ENCODE results near the gene RNF111.
"Not testable (repeated sequence)": the region's sequence is repeated elsewhere in the genome, so short reads cannot be mapped to it uniquely, and the experiment has no call there.

The RNF111 gene

GRCh38 chr15:59111251-59111650 lies 123.8 kb downstream of the RNF111 start:
- Histone ChIP-seq H3K4me1 (ENCODE audit: control insufficient read depth, insufficient read depth, low read length) (no peaks in the 10 kb centered on the region), H3K9ac (ENCODE audit: low read length) (no peak overlapping the region), H3K4me3 (ENCODE audit: low read depth, low read length) (no peak overlapping the region), H3K27ac (ENCODE audit: low read depth, low read length) (no peak overlapping the region), H3K9me3 (ENCODE audit: control insufficient read depth, insufficient read depth, low read depth, low read length) (no peaks in the 10 kb centered on the region), H3K27me3 (ENCODE audit: control insufficient read depth, insufficient read depth, low read length) (no peaks in the 10 kb centered on the region), H3K36me3 (ENCODE audit: control insufficient read depth, insufficient read depth, low read length) (peaks cover 84% of the 10 kb centered on the region)

DNA sequence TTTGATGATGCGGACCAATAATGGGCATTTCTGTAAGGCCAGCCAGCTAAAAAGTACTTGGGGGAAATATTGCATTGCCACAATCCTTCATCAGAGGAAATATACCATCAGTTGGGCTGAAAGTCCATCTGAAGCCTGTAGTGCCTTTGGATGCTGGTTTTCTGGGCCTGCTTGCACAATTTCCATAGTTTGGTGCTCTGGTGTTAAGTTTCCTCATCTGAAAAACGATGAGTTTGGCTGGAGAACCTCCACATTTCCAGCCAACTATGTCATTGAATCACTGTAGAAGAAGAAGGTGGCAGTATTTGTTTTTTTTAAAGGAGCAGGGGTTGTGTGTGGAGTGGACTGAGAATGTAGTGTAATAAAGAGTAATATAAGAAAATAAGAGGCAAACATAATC lies 127.6 kb downstream of the RNF111 start:
- Histone ChIP-seq H3K9ac (ENCODE audit: low read length) (no peak overlapping the region), H3K4me1 (ENCODE audit: control insufficient read depth, insufficient read depth, low read length) (no peaks in the 10 kb centered on the region), H3K36me3 (ENCODE audit: control insufficient read depth, insufficient read depth, low read length) (peaks cover 91% of the 10 kb centered on the region), H3K27ac (ENCODE audit: low read depth, low read length) (no peak overlapping the region), H3K4me3 (ENCODE audit: low read depth, low read length) (no peak overlapping the region), H3K27me3 (ENCODE audit: control insufficient read depth, insufficient read depth, low read length) (no peaks in the 10 kb centered on the region), H3K9me3 (ENCODE audit: control insufficient read depth, insufficient read depth, low read depth, low read length) (no peaks in the 10 kb centered on the region)

DNA sequence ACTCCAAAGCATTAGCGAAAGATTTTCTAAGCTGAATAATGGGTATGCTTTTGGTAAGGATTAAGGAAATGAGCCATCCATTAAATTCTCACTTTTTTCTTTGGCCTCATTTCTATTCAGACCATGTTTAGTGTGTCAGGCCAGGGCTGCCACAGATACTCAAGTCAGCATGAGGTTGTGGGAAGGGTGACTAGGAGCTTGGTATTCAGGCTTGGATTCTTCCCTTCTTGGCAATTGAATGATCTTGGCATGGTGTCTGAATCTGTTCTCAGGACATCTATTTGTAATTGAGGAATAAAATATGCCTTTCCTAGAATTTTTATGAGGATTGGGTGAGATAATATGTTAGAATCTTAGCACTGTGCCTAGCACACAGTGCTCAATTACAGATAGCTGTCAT lies 128.7 kb downstream of the RNF111 start:
- H3K27me3 ChIP-seq (ENCODE audit: control insufficient read depth, insufficient read depth, low read length): no peaks in the 10 kb centered on the region
- no peak overlapping the region for H3K27ac ChIP-seq (ENCODE audit: low read depth, low read length)
- no peaks in the 10 kb centered on the region for H3K9me3 ChIP-seq (ENCODE audit: control insufficient read depth, insufficient read depth, low read depth, low read length)
- H3K4me3 ChIP-seq (ENCODE audit: low read depth, low read length): no peak overlapping the region
- H3K36me3 ChIP-seq (ENCODE audit: control insufficient read depth, insufficient read depth, low read length): peaks cover 91% of the 10 kb centered on the region
- H3K4me1 ChIP-seq (ENCODE audit: control insufficient read depth, insufficient read depth, low read length): no peaks in the 10 kb centered on the region
- no peak overlapping the region for H3K9ac ChIP-seq (ENCODE audit: low read length)

DNA sequence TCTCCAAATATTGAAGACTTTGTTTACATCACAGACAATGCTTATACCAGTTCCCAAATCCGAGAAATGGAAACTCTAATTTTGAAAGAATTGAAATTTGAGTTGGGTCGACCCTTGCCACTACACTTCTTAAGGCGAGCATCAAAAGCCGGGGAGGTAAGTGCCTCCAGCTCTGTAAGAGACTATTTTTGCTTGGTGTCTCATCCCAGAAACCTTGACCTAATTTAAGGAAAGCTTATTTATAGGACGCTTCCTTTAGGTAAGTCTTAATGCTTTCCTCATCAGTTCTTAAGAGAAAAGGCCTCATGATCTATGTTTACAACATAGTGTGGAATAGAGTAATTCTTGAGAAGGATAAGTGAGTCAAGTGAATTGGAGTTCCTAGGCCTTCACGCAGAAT lies 129.3 kb downstream of the RNF111 start:
- peaks cover 88% of the 10 kb centered on the region for H3K36me3 ChIP-seq (ENCODE audit: control insufficient read depth, insufficient read depth, low read length)
- no peak overlapping the region for H3K27ac ChIP-seq (ENCODE audit: low read depth, low read length)
- H3K4me1 ChIP-seq (ENCODE audit: control insufficient read depth, insufficient read depth, low read length): no peaks in the 10 kb centered on the region
- H3K27me3 ChIP-seq (ENCODE audit: control insufficient read depth, insufficient read depth, low read length): no peaks in the 10 kb centered on the region
- no peaks in the 10 kb centered on the region for H3K9me3 ChIP-seq (ENCODE audit: control insufficient read depth, insufficient read depth, low read depth, low read length)
- H3K4me3 ChIP-seq (ENCODE audit: low read depth, low read length): no peak overlapping the region
- H3K9ac ChIP-seq (ENCODE audit: low read length): no peak overlapping the region

DNA sequence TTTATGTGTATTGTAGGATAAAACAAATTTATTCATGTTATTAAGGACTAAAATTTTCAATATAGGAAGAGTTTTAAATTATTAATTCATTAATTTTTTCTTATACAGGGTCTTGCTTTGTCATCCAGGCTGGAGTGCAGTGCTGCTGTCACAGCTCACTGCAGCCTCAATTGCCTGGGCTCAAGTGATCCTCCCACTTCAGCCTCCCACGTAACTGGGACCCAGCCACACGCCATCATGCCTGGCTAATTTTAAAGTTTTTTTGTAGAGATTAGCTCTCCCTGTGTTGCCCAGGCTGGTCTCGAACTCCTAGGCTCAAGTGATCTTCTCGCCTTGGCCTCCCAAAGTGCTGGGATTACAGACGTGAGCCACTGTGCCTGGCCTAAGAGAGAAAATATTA lies 132.2 kb downstream of the RNF111 start:
- Histone ChIP-seq H3K27ac (ENCODE audit: low read depth, low read length) (no peak overlapping the region), H3K9me3 (ENCODE audit: control insufficient read depth, insufficient read depth, low read depth, low read length) (no peaks in the 10 kb centered on the region), H3K4me3 (ENCODE audit: low read depth, low read length) (no peak overlapping the region), H3K27me3 (ENCODE audit: control insufficient read depth, insufficient read depth, low read length) (no peaks in the 10 kb centered on the region), H3K36me3 (ENCODE audit: control insufficient read depth, insufficient read depth, low read length) (peaks cover 90% of the 10 kb centered on the region), H3K4me1 (ENCODE audit: control insufficient read depth, insufficient read depth, low read length) (no peaks in the 10 kb centered on the region), H3K9ac (ENCODE audit: low read length) (no peak overlapping the region)

DNA sequence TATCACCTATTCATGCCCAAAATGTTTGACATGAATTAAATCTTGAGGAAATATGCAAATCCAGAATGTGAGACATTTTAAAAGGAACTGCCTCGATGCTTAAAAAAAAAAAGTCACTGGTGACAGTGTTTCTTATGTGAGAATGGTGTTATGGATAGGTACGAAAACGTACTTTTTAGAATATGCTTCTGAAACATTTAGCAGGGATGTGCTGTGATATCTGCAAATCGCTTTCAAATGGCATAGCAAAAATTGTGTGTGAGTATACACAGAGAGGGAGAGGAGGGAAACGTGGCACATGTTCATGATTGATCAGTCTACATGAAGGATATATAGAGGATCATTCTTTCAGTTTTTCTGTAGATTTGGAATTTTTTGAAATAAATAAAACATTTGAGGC lies 133.5 kb downstream of the RNF111 start:
- Histone ChIP-seq H3K36me3 (ENCODE audit: control insufficient read depth, insufficient read depth, low read length) (peaks cover 90% of the 10 kb centered on the region), H3K9ac (ENCODE audit: low read length) (no peak overlapping the region), H3K27me3 (ENCODE audit: control insufficient read depth, insufficient read depth, low read length) (no peaks in the 10 kb centered on the region), H3K9me3 (ENCODE audit: control insufficient read depth, insufficient read depth, low read depth, low read length) (no peaks in the 10 kb centered on the region), H3K27ac (ENCODE audit: low read depth, low read length) (no peak overlapping the region), H3K4me3 (ENCODE audit: low read depth, low read length) (no peak overlapping the region), H3K4me1 (ENCODE audit: control insufficient read depth, insufficient read depth, low read length) (no peaks in the 10 kb centered on the region)

GRCh38 chr15:59124261-59124660 lies 136.8 kb downstream of the RNF111 start:
- H3K4me3 ChIP-seq (ENCODE audit: low read depth, low read length): no peak overlapping the region
- H3K4me1 ChIP-seq (ENCODE audit: control insufficient read depth, insufficient read depth, low read length): no peaks in the 10 kb centered on the region
- no peak overlapping the region for H3K27ac ChIP-seq (ENCODE audit: low read depth, low read length)
- peaks cover 79% of the 10 kb centered on the region for H3K36me3 ChIP-seq (ENCODE audit: control insufficient read depth, insufficient read depth, low read length)
- no peaks in the 10 kb centered on the region for H3K27me3 ChIP-seq (ENCODE audit: control insufficient read depth, insufficient read depth, low read length)
- 0 out of 2 replicates have a peak, but pooled peaks cover 2% of the 10 kb centered on the region for H3K9me3 ChIP-seq (ENCODE audit: control insufficient read depth, insufficient read depth, low read depth, low read length)
- H3K9ac ChIP-seq (ENCODE audit: low read length): no peak overlapping the region

- H3K4me1 ChIP-seq (ENCODE audit: control insufficient read depth, insufficient read depth, low read length); H3K4me3 ChIP-seq (ENCODE audit: low read depth, low read length); H3K27me3 ChIP-seq (ENCODE audit: control insufficient read depth, insufficient read depth, low read length); H3K9ac ChIP-seq (ENCODE audit: low read length); H3K9me3 ChIP-seq (ENCODE audit: control insufficient read depth, insufficient read depth, low read depth, low read length); H3K27ac ChIP-seq (ENCODE audit: low read depth, low read length): not testable (repeated sequence)
- peaks cover 76% of the 10 kb centered on the region for H3K36me3 ChIP-seq (ENCODE audit: control insufficient read depth, insufficient read depth, low read length)
Measured at GRCh38 chr15:59125683-59126082, 138.2 kb downstream of the RNF111 start.

GRCh38 chr15:59127255-59127654 lies 139.8 kb downstream of the RNF111 start:
- H3K9me3 ChIP-seq (ENCODE audit: control insufficient read depth, insufficient read depth, low read depth, low read length); H3K4me3 ChIP-seq (ENCODE audit: low read depth, low read length); H3K27ac ChIP-seq (ENCODE audit: low read depth, low read length); H3K27me3 ChIP-seq (ENCODE audit: control insufficient read depth, insufficient read depth, low read length); H3K9ac ChIP-seq (ENCODE audit: low read length); H3K4me1 ChIP-seq (ENCODE audit: control insufficient read depth, insufficient read depth, low read length): not testable (repeated sequence)
- H3K36me3 ChIP-seq (ENCODE audit: control insufficient read depth, insufficient read depth, low read length): peaks cover 84% of the 10 kb centered on the region

- H3K27ac ChIP-seq (ENCODE audit: low read depth, low read length): no peak overlapping the region
- H3K4me3 ChIP-seq (ENCODE audit: low read depth, low read length): no peak overlapping the region
- peaks cover 6% of the 10 kb centered on the region; the same call in 1 of the 2 replicates for H3K9me3 ChIP-seq (ENCODE audit: control insufficient read depth, insufficient read depth, low read depth, low read length)
- no peaks in the 10 kb centered on the region for H3K27me3 ChIP-seq (ENCODE audit: control insufficient read depth, insufficient read depth, low read length)
- H3K9ac ChIP-seq (ENCODE audit: low read length): no peak overlapping the region
- peaks cover 85% of the 10 kb centered on the region for H3K36me3 ChIP-seq (ENCODE audit: control insufficient read depth, insufficient read depth, low read length)
- H3K4me1 ChIP-seq (ENCODE audit: control insufficient read depth, insufficient read depth, low read length): no peaks in the 10 kb centered on the region
Measured at GRCh38 chr15:59131456-59131855, 144.0 kb downstream of the RNF111 start.

DNA sequence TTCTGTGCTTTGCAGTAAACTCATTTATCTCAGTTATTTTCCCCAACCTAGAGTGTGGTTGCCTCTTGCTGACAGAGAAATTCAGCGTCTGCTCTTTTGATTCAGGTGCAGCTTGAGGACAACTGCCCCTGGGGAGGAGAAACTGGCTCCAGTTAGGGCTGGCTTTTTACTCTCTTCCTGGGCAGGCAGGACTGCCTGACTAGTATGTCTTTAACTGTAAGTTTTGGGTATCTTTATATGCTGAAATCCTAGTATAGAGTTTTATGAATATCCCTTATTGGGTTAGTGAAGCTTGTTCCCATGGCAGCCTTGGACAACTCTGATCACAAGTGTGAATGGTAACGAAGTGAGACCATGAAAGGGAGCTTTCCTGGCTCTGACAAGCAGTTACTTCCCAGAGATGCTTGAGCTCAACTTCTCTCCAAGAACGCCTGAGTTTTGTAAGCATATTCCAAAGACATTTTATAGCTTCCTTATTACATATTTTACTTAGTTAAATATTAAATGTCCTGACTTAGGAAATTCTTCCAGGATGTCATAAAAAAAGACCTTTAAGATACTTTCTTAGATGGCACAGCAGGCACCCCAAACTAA lies 144.6 kb downstream of the RNF111 start:
- peaks cover 84% of the 10 kb centered on the region for H3K36me3 ChIP-seq (ENCODE audit: control insufficient read depth, insufficient read depth, low read length)
- no peak overlapping the region for H3K27ac ChIP-seq (ENCODE audit: low read depth, low read length)
- peaks cover 6% of the 10 kb centered on the region; the same call in 1 of the 2 replicates for H3K9me3 ChIP-seq (ENCODE audit: control insufficient read depth, insufficient read depth, low read depth, low read length)
- H3K9ac ChIP-seq (ENCODE audit: low read length): no peak overlapping the region
- no peak overlapping the region for H3K4me3 ChIP-seq (ENCODE audit: low read depth, low read length)
- H3K4me1 ChIP-seq (ENCODE audit: control insufficient read depth, insufficient read depth, low read length): no peaks in the 10 kb centered on the region
- no peaks in the 10 kb centered on the region for H3K27me3 ChIP-seq (ENCODE audit: control insufficient read depth, insufficient read depth, low read length)

All from HUES6 (cell line).